GM18858 (cell line): ENCODE results near the gene MET.
"Not testable (repeated sequence)": the region's sequence is repeated elsewhere in the genome, so short reads cannot be mapped to it uniquely, and the experiment has no call there.

Experiments
- ATAC-seq: cut with Tn5 transposase; IDR thresholded peaks from one replicate; pipeline ENCODE4 v1.9.1; 2021; ENCODE audit not compliant: unreplicated experiment

Gene MET

DNA sequence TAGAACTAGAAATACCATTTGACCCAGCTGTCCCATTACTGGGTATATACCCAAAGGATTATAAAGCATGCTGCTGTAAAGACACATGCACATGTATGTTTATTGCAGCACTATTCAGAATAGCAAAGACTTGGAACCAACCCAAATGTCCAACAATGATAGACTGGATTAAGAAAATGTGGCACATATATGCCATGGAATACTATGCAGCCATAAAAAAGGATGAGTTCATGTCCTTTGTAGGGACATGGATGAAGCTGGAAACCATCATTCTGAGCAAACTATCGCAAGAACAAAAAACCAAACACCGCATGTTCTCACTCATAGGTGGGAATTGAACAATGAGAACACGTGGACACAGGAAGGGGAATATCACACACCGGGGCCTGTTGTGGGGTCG, 74.4 kb downstream of the MET start:
- ATAC-seq = not testable (repeated sequence)

DNA sequence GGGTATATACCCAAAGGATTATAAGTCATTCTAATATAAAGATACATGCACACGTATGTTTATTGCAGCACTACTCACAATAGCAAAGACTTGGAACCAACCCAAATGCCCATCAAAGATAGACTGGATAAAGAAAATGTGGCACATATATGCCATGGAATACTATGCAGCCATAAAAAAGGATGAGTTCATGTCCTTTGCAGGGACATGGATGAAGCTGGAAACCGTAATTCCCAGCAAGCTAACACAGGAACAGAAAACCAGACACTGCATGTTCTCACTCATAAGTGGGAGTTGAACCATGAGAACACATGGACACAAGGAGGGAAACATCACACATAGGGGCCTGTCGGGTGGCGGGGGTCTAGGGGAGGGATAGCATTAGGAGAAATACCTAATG, 79.1 kb downstream of the MET start:
- ATAC-seq = not testable (repeated sequence)

DNA sequence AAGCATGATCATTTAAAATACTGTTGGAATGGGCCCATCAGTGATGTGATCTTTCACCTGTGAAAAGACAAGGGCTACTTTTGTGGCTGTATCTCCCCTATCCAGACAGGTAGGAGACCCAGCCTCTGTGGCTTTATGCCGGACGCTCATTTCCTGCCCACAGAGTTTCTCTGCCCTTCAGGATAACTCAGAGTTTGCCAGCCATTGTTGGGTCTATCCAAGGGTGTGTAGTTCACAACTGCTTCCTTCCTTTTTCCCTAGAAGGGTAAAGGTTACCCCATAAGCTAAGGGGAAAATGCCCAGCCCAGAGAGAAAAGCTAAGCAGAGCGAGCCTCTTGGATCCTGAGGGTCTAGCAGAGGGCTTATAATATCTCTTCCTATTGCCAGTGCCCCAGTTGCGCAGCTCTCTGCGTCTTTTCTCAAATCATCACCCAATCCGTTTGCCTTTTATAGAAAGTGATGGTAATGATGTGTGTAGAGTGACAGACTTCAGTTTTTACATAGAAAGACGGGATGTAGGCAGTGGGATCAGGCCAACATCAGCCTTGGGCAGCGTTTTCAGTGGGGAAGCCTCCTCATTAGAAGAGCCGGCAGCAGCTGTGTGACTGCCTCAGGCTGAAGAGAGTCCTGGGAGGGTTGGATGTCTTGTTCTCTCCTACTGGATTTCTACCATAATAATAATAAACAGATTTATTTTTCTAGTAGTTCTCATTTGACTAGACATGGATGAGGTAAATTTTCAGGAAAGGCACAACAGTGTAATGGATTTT, 80.5 kb downstream of the MET start:
- no peak for ATAC-seq

GRCh38 chr7:116753130-116753529, 81.1 kb downstream of the MET start:
- ATAC-seq = no peak

DNA sequence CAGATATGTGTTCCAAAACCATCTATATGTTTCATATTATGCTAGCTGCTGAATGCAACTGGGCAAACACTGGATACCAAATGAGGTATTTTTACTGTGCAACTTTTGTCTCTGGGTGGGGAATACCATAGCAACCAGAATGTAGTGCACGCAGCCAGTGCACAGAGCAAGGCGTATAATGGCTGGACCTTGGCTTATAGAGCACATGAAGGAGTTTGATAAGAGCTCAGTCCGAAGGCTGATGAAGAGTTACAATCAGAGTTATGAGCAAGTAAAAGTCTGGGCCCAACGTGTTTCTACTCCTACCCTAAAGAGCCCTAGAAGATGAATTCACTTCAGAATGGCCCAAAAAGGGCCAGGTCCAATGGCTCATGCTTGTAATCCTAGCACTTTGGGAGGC, 82.2 kb downstream of the MET start:
- ATAC-seq = no peak

DNA sequence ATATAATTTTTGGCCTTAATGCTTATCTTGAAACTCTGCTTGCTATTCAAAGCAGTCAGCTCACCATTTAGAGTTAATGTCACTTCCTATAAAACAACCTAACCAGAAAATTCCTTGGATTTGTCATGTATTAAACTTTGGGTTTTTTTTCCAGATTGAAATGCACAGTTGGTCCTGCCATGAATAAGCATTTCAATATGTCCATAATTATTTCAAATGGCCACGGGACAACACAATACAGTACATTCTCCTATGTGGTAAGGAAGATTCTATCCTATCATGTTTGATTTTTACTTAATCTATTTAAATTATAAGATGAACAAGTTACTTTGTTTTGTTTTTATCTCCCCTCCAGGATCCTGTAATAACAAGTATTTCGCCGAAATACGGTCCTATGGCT, 85.3 kb downstream of the MET start:
- no peak for ATAC-seq

- ATAC-seq = not testable (repeated sequence)
Observed at GRCh38 chr7:116759642-116760041, 87.6 kb downstream of the MET start.

- no peak for ATAC-seq
Observed at GRCh38 chr7:116762971-116763370, 91.0 kb downstream of the MET start.

DNA sequence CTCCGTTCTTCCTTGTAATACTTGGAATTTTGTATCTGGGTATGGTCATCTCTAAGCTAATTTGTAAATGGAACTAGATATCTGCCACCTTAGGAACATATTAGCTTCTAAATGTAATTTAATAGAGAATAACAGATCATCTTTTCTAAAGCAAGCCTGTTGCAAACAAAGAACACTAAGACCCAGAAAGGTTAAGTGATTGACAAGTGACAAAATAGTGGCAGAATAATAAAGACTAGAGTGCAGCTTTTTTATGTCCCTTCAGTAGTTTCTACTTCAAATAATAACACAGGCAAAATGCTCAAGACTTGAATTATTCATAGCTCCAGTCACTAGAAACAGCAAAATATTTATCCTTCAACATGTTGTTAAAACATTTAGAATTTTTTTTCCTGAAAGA, 91.7 kb downstream of the MET start:
- no peak for ATAC-seq

DNA sequence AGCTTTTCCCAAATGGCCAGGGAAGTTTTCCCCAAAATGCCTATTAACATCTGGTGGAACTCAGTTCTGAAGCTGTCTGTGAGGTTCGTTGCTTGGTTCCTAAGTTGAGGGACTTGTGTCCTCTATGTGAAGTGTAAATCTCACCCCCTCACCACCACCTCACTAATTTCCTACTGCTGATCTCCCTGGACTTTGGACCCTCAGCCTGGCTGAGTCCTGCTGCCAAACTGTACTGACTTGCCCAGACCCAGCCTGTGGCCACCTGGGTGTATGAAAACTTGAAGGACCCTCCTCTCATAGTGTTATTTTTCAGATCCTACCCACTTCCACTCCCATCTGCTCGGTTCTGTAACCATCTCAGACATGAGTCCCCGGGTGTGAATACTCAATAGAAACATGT, 94.9 kb downstream of the MET start:
- ATAC-seq = no peak

GRCh38 chr7:116769546-116769945, 97.5 kb downstream of the MET start:
- ATAC-seq = no peak

- ATAC-seq = no peak
Observed at GRCh38 chr7:116770941-116771340, 98.9 kb downstream of the MET start.

- ATAC-seq = no peak
Observed at GRCh38 chr7:116771640-116772039, 99.6 kb downstream of the MET start.

- ATAC-seq = no peak
Observed at GRCh38 chr7:116772423-116772863, 100.4 kb downstream of the MET start.

DNA sequence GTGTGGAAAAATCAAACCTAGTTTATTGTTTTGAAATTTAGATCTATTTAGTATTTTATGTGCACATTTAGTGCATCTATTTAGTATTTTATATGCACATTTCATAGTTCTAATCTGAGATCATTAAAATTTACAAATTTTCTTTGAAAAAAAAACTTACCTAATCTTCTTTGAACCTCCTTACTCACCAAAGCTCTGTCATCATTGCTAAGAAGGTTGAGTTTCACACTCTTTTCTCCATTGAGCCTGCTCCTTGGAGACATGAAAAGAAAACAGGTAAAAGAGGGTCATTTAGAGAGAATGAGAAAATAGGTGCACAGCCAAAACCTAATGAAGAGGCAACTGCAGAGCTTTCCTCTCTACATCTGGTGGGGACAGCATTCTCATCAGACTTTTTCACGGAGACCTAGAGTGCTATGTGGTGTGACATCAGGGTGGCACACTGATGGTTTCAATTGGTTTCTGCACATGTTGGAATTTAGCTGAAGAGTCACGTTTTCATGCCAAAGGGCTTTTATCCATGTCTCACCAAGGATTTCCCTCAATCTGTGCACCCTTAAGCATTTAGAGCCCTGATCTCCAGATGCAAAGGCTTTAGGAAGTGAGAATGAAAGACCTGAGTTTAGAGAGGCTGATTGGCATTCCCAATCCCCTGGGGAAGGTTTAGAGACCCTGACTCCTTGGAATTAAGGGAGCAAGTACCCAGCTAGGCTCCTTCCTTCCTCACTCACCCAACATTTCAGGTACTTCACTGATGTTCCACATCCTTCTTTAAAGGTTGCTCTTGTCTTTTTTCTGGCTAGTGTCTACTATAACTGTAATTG, 101.1 kb downstream of the MET start:
- no peak for ATAC-seq

GRCh38 chr7:116776046-116776445, 104.0 kb downstream of the MET start:
- ATAC-seq = no peak

DNA sequence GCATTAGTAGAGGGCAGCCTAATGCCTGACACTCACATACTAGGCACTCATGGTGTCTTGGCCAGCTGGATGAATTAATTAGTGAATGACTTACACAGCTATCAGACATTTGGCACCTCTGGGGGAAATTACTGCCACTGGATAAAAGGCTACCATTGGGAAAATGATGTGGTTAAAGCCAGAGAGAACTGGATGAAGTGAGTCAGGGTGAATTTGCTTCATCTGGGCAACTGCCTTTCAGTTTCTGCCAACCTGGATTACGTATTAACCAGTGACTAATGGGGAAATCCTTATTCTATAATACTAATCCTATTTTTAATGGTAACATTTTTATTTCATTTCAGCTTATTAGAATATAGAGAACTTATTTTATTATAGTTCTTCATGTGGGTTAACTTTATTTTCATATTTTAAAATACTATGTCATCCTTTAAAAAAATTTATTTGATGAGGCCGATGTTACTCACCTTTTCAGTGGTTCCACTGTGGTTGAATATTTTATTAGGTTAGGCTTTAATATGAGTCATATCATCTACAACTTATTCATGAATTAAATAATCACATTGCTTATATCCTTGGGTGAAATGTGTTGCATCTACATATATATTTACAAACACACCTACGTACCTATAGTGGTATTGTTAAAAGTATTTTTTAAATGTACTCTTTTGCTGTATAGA, 104.8 kb downstream of the MET start:
- ATAC-seq = peak; percentile 73

DNA sequence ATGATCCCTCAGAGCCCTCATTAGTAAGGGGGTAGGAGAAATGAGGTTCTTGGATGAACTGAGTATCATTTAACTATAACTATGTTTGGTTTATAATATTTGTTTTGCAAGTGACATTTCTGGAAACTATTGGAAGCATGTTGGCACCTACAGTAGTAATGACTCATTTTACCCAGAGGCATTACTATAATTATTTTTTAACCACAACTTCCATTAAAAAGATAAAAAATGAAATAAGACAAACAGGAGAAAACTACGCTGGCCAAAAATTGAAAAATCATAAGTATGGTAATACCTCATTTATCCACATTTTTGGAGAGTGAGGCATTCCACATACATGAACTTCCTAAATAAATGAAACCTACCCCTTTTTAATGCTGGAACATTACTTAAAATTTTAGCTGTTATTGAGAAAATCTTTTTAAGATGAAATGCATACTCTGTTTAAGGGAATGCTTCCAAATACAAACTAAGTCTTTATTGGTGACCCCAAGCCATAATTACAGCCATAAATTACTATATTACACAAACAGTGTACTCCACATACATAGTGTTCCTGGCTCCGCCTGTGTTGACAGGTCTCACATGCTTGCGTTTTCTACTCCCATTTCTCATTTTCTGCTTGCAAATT, 105.8 kb downstream of the MET start:
- ATAC-seq = no peak

- no peak for ATAC-seq
Observed at GRCh38 chr7:116779216-116779615, 107.2 kb downstream of the MET start.

DNA sequence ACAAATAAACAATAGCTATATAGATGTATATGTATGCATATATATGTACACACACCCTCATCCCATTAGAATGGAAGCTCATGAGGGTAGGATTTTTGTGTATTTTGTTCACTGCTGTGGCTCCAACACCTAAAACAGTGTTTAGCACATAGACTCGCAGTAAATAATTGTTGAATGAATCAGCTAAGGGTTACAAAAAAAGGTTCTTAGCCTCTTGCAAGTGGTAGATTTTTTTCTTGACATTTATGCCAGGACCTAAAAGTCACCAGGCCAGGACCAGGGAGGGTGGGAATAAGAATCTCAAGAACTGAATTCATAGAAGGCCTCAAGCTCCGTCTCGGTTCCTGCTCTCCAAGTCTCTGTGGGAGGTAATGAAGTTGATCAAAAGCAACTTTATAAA, 107.9 kb downstream of the MET start:
- no peak for ATAC-seq

DNA sequence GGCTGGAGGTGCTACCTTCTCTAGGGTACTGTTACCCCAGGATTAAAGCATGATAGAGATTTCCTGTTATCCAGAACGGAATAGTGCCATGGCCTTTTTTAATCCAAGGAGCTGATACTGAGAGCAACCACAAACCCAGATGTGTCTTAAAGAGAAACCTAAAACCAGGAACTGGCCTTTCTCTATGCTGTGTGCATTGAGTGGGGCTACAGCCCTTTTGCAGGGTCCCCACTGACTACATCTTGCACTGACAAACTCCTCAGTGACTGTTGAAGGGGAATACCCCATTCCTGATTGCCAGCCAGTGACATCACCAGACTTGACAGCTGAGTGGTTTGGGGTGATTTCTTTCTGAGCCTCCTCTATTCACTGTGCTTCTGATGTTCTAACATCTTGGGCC, 108.5 kb downstream of the MET start:
- no peak for ATAC-seq
